ENCODE measurements around the gene DLG2.
A peak's percentile ranks its signal among the peaks of the same experiment; 100 is the strongest.

Gene DLG2

GRCh38 chr11:84865791-84866535, 761.2 kb downstream of the DLG2 start:
- TF ChIP-seq, protein P1, sequence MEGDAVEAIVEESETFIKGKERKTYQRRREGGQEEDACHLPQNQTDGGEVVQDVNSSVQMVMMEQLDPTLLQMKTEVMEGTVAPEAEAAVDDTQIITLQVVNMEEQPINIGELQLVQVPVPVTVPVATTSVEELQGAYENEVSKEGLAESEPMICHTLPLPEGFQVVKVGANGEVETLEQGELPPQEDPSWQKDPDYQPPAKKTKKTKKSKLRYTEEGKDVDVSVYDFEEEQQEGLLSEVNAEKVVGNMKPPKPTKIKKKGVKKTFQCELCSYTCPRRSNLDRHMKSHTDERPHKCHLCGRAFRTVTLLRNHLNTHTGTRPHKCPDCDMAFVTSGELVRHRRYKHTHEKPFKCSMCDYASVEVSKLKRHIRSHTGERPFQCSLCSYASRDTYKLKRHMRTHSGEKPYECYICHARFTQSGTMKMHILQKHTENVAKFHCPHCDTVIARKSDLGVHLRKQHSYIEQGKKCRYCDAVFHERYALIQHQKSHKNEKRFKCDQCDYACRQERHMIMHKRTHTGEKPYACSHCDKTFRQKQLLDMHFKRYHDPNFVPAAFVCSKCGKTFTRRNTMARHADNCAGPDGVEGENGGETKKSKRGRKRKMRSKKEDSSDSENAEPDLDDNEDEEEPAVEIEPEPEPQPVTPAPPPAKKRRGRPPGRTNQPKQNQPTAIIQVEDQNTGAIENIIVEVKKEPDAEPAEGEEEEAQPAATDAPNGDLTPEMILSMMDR (IDR thresholded peaks at IDR 0.05; ENCODE audit: insufficient read depth, low read length, missing control alignments) = no peak
- CTCF ChIA-PET = interaction anchor here (1.0 to 1.3 kb wide), 2 partner anchors 12 to 16 kb away, joined by 3 read pairs; no protein-coding TSS in a partner anchor
- DNase-seq (ENCODE audit: low read depth, low spot score) = no peak
- POLR2A ChIA-PET = no interaction called here
- H3K4me3 ChIP-seq (ENCODE audit: low read depth, low read length) = no peak overlapping the region

- CTCF ChIA-PET = no interaction called here
- no peak for DNase-seq (ENCODE audit: low read depth, low spot score)
- POLR2A ChIA-PET = no interaction called here
- H3K4me3 ChIP-seq (ENCODE audit: low read depth, low read length) = no peak overlapping the region
- TF ChIP-seq, protein P1 (IDR thresholded peaks at IDR 0.05; ENCODE audit: insufficient read depth, low read length, missing control alignments) = no peak
These were observed 761.9 kb downstream of the DLG2 start for GRCh38 chr11:84865257-84865656.

DNA sequence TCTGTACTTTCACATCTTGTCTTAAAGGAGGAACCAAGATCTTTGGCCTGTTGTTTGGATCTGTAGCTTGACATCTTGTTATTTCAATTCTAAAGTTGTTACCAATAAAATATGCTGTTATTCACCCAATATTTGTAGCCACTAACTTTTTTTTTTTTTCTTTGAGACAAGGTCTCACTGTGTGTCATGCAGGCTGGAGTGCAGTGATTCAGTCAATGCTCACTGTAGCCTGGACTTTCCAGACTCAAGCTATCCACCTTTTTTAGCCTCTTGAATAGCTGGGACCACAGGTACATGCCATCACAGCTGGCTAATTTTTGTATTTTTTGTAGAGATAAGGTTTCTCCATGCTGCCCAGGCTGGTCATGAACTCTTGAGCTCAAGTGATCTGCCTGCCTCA, 769.4 kb downstream of the DLG2 start:
- CTCF ChIA-PET = interaction anchor here (1.4 kb wide), 1 partner anchor 16 kb away, joined by 3 read pairs; no protein-coding TSS in a partner anchor
- H3K4me3 ChIP-seq (ENCODE audit: low read depth, low read length) = no peak overlapping the region
- no peak for DNase-seq (ENCODE audit: low read depth, low spot score)
- TF ChIP-seq, protein P1 (IDR thresholded peaks at IDR 0.05; ENCODE audit: insufficient read depth, low read length, missing control alignments) = no peak
- POLR2A ChIA-PET = no interaction called here

GRCh38 chr11:84855508-84856245, 771.5 kb downstream of the DLG2 start:
- peak; percentile 17 for DNase-seq (ENCODE audit: low read depth, low spot score)
- ChIA-PET CTCF (interaction anchor here (1.3 kb wide), 1 partner anchor 8 kb away, joined by 4 read pairs; no protein-coding TSS in a partner anchor), POLR2A (no interaction called here)
- TF ChIP-seq, protein P1 (IDR thresholded peaks at IDR 0.05; ENCODE audit: insufficient read depth, low read length, missing control alignments) = no peak
- no peak overlapping the region for H3K4me3 ChIP-seq (ENCODE audit: low read depth, low read length)

DNA sequence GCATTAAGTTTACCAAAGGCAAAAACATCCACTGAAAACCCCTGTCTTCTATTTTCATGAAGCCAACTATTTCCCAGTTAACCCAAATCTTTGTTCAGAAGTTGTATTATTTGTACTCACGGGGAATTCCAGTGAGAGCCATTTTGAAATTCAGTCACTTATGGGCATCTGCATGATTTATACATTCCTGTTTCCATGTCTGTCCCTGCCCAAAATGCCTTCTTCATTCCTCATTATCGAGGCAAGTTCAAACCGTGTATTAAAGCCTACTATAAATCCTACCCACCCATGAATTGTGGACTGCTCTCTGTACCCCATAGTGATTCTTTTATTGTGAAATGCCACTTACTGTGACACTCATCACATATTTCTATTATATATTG, 772.7 kb downstream of the DLG2 start:
- TF ChIP-seq, protein P1 (IDR thresholded peaks at IDR 0.05; ENCODE audit: insufficient read depth, low read length, missing control alignments) = no peak
- POLR2A ChIA-PET = no interaction called here
- DNase-seq (ENCODE audit: low read depth, low spot score) = no peak
- CTCF ChIA-PET = interaction anchor here (1.3 kb wide), 1 partner anchor 9 kb away, joined by 4 read pairs; no protein-coding TSS in a partner anchor
- no peak overlapping the region for H3K4me3 ChIP-seq (ENCODE audit: low read depth, low read length)

GRCh38 chr11:84853841-84854497, 773.2 kb downstream of the DLG2 start:
- TF ChIP-seq, protein P1 (IDR thresholded peaks at IDR 0.05; ENCODE audit: insufficient read depth, low read length, missing control alignments) = no peak
- POLR2A ChIA-PET = no interaction called here
- CTCF ChIA-PET = interaction anchor here (1.3 kb wide), 1 partner anchor 10 kb away, joined by 4 read pairs; no protein-coding TSS in a partner anchor
- no peak overlapping the region for H3K4me3 ChIP-seq (ENCODE audit: low read depth, low read length)
- no peak for DNase-seq (ENCODE audit: low read depth, low spot score)
